ENCODE results near the gene USP20.

DNA sequence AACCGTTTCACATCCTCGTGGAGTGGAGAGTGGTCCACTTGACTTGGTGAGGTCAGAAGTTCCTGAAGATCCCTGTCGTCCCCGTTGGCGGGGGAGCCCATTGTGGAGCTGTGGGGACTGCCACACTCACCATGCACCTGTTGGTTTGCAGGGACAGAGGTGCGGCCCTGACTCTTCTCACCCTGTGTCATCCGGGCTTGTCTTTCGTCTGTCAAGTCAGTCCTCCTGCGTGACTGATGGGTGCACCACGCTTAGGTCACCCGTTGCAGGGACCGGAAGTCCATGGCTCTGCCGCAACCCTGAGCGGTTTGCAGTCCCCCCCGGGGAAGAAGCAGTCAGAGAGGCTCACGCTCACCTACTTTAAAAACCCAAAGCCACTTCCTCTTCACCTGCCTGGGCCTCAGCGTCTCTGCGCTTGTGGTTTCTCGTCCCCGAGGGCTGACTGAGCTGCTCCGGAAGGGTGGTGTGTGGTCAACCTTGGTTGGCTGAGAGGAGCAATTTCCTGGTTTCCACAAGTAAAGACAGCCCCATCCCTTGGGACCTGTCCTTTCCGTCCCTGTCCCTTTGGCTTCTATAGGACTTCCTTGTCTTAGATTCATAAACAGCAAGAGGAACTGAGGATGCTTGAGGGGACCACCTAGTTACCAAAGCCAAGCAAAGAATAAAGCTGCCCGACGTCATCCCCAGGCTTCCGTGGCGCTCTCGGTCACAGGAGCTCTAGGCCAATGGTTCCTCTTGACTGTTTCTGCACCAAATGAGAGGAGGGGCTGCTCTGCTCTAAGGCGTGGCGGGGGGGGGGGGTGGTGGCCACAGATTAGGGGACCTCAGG lies 53.2 kb downstream of the USP20 start:
- TF ChIP-seq, protein P1, sequence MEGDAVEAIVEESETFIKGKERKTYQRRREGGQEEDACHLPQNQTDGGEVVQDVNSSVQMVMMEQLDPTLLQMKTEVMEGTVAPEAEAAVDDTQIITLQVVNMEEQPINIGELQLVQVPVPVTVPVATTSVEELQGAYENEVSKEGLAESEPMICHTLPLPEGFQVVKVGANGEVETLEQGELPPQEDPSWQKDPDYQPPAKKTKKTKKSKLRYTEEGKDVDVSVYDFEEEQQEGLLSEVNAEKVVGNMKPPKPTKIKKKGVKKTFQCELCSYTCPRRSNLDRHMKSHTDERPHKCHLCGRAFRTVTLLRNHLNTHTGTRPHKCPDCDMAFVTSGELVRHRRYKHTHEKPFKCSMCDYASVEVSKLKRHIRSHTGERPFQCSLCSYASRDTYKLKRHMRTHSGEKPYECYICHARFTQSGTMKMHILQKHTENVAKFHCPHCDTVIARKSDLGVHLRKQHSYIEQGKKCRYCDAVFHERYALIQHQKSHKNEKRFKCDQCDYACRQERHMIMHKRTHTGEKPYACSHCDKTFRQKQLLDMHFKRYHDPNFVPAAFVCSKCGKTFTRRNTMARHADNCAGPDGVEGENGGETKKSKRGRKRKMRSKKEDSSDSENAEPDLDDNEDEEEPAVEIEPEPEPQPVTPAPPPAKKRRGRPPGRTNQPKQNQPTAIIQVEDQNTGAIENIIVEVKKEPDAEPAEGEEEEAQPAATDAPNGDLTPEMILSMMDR (IDR thresholded peaks at IDR 0.05) = no peak
- TF ChIP-seq POLR2A (IDR thresholded peaks at IDR 0.05) = no peak
